Measurements from ENCODE around the gene FAM200B.

DNA sequence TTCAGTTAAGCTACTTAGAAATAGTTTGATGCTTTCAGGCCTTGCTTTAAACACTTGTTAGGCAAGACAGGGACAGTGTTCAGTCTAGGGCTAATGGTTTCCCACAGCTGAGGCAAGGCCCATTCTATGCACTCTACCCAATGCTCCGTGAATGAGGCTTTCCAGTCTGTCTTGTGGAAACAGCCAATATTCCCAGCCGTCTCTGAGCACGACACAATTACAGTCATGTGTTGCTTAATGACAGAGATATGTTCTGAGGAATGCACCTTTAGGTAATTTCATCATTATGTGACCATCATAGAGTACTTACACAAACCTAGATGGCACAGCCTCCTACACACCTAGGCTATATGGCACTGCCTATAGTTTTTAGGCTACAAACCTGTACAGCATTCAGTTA lies 9.5 kb upstream of the FAM200B start:
- TF ChIP-seq FOXP2 (optimal IDR thresholded peaks at IDR 0.05; ENCODE audit: borderline replicate concordance, extremely low read depth, extremely low read length, insufficient read depth) (no peak), POLR2AphosphoS5 (IDR thresholded peaks at IDR 0.05; ENCODE audit: low read depth, low read length) (no peak), SIN3A (IDR thresholded peaks at IDR 0.05; ENCODE audit: borderline replicate concordance, insufficient read depth, low read length) (no peak)
- TF ChIP-seq, protein P1, sequence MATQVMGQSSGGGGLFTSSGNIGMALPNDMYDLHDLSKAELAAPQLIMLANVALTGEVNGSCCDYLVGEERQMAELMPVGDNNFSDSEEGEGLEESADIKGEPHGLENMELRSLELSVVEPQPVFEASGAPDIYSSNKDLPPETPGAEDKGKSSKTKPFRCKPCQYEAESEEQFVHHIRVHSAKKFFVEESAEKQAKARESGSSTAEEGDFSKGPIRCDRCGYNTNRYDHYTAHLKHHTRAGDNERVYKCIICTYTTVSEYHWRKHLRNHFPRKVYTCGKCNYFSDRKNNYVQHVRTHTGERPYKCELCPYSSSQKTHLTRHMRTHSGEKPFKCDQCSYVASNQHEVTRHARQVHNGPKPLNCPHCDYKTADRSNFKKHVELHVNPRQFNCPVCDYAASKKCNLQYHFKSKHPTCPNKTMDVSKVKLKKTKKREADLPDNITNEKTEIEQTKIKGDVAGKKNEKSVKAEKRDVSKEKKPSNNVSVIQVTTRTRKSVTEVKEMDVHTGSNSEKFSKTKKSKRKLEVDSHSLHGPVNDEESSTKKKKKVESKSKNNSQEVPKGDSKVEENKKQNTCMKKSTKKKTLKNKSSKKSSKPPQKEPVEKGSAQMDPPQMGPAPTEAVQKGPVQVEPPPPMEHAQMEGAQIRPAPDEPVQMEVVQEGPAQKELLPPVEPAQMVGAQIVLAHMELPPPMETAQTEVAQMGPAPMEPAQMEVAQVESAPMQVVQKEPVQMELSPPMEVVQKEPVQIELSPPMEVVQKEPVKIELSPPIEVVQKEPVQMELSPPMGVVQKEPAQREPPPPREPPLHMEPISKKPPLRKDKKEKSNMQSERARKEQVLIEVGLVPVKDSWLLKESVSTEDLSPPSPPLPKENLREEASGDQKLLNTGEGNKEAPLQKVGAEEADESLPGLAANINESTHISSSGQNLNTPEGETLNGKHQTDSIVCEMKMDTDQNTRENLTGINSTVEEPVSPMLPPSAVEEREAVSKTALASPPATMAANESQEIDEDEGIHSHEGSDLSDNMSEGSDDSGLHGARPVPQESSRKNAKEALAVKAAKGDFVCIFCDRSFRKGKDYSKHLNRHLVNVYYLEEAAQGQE (IDR thresholded peaks at IDR 0.05; ENCODE audit: insufficient read depth in 1 of 2, low read depth in 2 of 2, low read length in 2 of 2): no peak

Data from PFSK-1 (cell line).